Activated CD8-positive, alpha-beta memory T cell treated with anti-CD3 and anti-CD28 coated beads, Interleukin-2, amount 50 U/mL, for 4 hours (primary cell): ENCODE data around the gene BOC.
A peak's percentile ranks its signal among the peaks of the same experiment; 100 is the strongest.

ENCODE experiments used
- DNase-seq: peaks from one replicate; pipeline ENCODE4 v3.0.0-alpha.2; 2020

Gene BOC

GRCh38 chr3:113272385-113272779 lies 61.0 kb downstream of the BOC start:
- no peak for DNase-seq

GRCh38 chr3:113273011-113273410 lies 61.7 kb downstream of the BOC start:
- no peak for DNase-seq

- DNase-seq = no peak
These were observed 62.4 kb downstream of the BOC start for GRCh38 chr3:113273604-113274378.

GRCh38 chr3:113274425-113275257 lies 63.3 kb downstream of the BOC start:
- no peak for DNase-seq

- DNase-seq = no peak
These were observed 63.9 kb downstream of the BOC start for GRCh38 chr3:113275258-113275556.

- DNase-seq = no peak
These were observed 64.2 kb downstream of the BOC start for GRCh38 chr3:113275583-113275928.

GRCh38 chr3:113275929-113276750 lies 64.8 kb downstream of the BOC start:
- DNase-seq = no peak

- DNase-seq = no peak
These were observed 65.4 kb downstream of the BOC start for GRCh38 chr3:113276751-113277080.

- DNase-seq = no peak
These were observed 66.1 kb downstream of the BOC start for GRCh38 chr3:113277414-113277813.

- no peak for DNase-seq
These were observed 66.7 kb downstream of the BOC start for GRCh38 chr3:113277941-113278598.

- no peak for DNase-seq
These were observed 67.2 kb downstream of the BOC start for GRCh38 chr3:113278599-113278955.

- no peak for DNase-seq
These were observed 68.3 kb downstream of the BOC start for GRCh38 chr3:113279686-113280085.

GRCh38 chr3:113283306-113283705 lies 71.9 kb downstream of the BOC start:
- DNase-seq = no peak

- DNase-seq = no peak
These were observed 73.2 kb downstream of the BOC start for GRCh38 chr3:113284453-113285050.

- DNase-seq = no peak
These were observed 73.9 kb downstream of the BOC start for GRCh38 chr3:113285226-113285625.

GRCh38 chr3:113285741-113286140 lies 74.4 kb downstream of the BOC start:
- DNase-seq = no peak

- no peak for DNase-seq
These were observed 75.2 kb downstream of the BOC start for GRCh38 chr3:113286524-113286923.

- no peak for DNase-seq
These were observed 75.9 kb downstream of the BOC start for GRCh38 chr3:113287111-113287802.

GRCh38 chr3:113287803-113288648 lies 76.7 kb downstream of the BOC start:
- peak; percentile 47 for DNase-seq

GRCh38 chr3:113288881-113289280 lies 77.5 kb downstream of the BOC start:
- DNase-seq = no peak

- DNase-seq = no peak
These were observed 80.2 kb downstream of the BOC start for GRCh38 chr3:113291572-113291971.
